NCI-H748 treated with DMSO at 0.1 percent for 48 hours (cell line): ENCODE measurements around the gene INAVA.
"Not testable (repeated sequence)": the region's sequence is repeated elsewhere in the genome, so short reads cannot be mapped to it uniquely, and the experiment has no call there.

ENCODE experiments used
- DNase-seq: peaks from one replicate; lab custom pipeline; 2025; lab: John Stamatoyannopoulos, UW

Gene INAVA

GRCh38 chr1:200899451-200899915, 4.8 kb downstream of the INAVA start:
- no peak for DNase-seq

- no peak for DNase-seq
Observed at GRCh38 chr1:200899954-200900867, 5.5 kb downstream of the INAVA start.

- DNase-seq, result no peak
Observed at GRCh38 chr1:200900877-200901276, 6.2 kb downstream of the INAVA start.

- no peak for DNase-seq
Observed at GRCh38 chr1:200901350-200901749, 6.7 kb downstream of the INAVA start.

GRCh38 chr1:200901796-200902444, 7.2 kb downstream of the INAVA start:
- DNase-seq, result no peak

GRCh38 chr1:200903793-200904192, 9.1 kb downstream of the INAVA start:
- no peak for DNase-seq

GRCh38 chr1:200904772-200905171, 10.1 kb downstream of the INAVA start:
- no peak for DNase-seq

GRCh38 chr1:200905411-200906052, 10.8 kb downstream of the INAVA start:
- DNase-seq, result no peak

- no peak for DNase-seq
Observed at GRCh38 chr1:200906491-200906890, 11.8 kb downstream of the INAVA start.

GRCh38 chr1:200907611-200908097, 13.0 kb downstream of the INAVA start:
- no peak for DNase-seq

GRCh38 chr1:200908191-200908868, 13.6 kb downstream of the INAVA start:
- no peak for DNase-seq

- no peak for DNase-seq
Observed at GRCh38 chr1:200909071-200909470, 14.4 kb downstream of the INAVA start.

- no peak for DNase-seq
Observed at GRCh38 chr1:200909757-200910239, 15.1 kb downstream of the INAVA start.

- DNase-seq, result no peak
Observed at GRCh38 chr1:200911361-200911760, 16.7 kb downstream of the INAVA start.

GRCh38 chr1:200911936-200912335, 17.2 kb downstream of the INAVA start:
- DNase-seq, result not testable (repeated sequence)

- DNase-seq, result no peak
Observed at GRCh38 chr1:200912737-200913407, 18.2 kb downstream of the INAVA start.

GRCh38 chr1:200916152-200916551, 21.5 kb downstream of the INAVA start:
- no peak for DNase-seq

GRCh38 chr1:200916681-200917080, 22.0 kb downstream of the INAVA start:
- no peak for DNase-seq

- no peak for DNase-seq
Observed at GRCh38 chr1:200917291-200917817, 22.7 kb downstream of the INAVA start.

- no peak for DNase-seq
Observed at GRCh38 chr1:200918006-200918405, 23.3 kb downstream of the INAVA start.

- DNase-seq, result no peak
Observed at GRCh38 chr1:200919386-200919785, 24.7 kb downstream of the INAVA start.
